Osteocyte (in vitro differentiated cells): ENCODE data around the gene PAFAH2. TPM values are rescaled to one million over a fixed set of nuclear protein-coding genes. Genes with fewer than 3 reads are reported as not detected.

Experiments
- DNase-seq: peaks from one replicate; pipeline ENCODE4 v3.0.0; 2021; ENCODE audit warnings: mixed read lengths; ENCODE audit not compliant: unreplicated experiment; ENCODE audit errors: extremely low spot score
- H3K27ac Mint-ChIP-seq: one replicate; pipeline ENCODE4 v1.8.0; 2021; ENCODE audit warnings: mild to moderate bottlenecking, mixed read lengths; ENCODE audit not compliant: unreplicated experiment
- H3K27me3 Mint-ChIP-seq: one replicate; pipeline ENCODE4 v1.8.0; 2021; ENCODE audit warnings: mixed read lengths; ENCODE audit not compliant: unreplicated experiment
- H3K36me3 Mint-ChIP-seq: one replicate; pipeline ENCODE4 v1.8.0; 2021; ENCODE audit warnings: mixed read lengths; ENCODE audit not compliant: unreplicated experiment
- H3K4me1 Mint-ChIP-seq: one replicate; pipeline ENCODE4 v1.8.0; 2021; ENCODE audit warnings: mixed read lengths; ENCODE audit not compliant: unreplicated experiment
- H3K4me3 Mint-ChIP-seq: one replicate; pipeline ENCODE4 v1.8.0; 2021; ENCODE audit warnings: mild to moderate bottlenecking, moderate library complexity, mixed read lengths; ENCODE audit not compliant: unreplicated experiment
- H3K9me3 Mint-ChIP-seq: one replicate; pipeline ENCODE4 v1.8.0; 2021; ENCODE audit warnings: mixed read lengths; ENCODE audit not compliant: unreplicated experiment
- total RNA-seq: library from RNA; stranded (reverse); gene quantifications from 2 replicates; pipeline ENCODE4 v1.2.1, GENCODE V29; 2021
- TF ChIP-seq, protein P1 (sequence below): fragments of 200-600 bp; sonication (generic); IDR thresholded peaks from 2 replicates; pipeline ENCODE4 v1.5.0; 2021; ENCODE audit warnings: antibody characterized with exemption, mild to moderate bottlenecking, moderate library complexity

The PAFAH2 gene
- total RNA-seq, 1 donor from 2014 or later = 10.4 TPM

DNA sequence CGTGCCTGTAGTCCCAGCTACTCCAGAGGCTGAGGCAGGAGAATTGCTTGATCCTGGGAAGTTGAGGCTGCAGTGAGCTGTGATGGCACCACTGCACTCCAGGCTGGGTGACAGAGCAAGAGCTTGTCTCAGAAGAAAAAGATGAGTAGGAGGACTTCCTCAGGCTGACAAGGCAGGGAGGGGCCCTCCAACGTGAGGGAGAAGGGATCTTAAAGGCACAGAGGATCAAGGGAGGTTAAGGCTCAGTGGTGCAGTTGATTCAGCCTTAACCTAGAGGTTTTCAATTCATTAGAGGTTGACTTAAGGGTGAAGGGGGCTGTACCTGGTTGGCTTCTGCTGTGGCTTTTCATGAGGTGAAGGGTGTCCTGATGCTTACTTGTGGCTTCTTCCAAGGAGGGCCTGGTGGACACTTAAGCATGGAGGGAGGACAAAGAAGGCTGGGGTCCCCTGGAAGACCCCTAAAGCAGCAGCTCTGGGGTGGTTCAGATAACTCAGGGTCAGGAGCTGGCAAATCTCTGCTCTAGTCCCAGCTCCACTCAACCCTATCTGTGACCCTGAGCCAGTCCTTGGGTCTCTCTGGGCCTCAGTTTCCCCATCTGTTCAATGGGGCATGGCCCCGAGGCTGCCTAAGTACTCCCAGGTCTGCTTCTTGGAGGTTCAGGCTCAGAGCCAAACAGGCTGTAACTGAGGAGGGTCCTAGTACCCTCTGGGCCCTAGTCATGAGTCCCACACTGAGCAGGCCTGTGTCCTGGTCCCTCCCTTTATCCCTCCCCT is 30.0 kb upstream of the PAFAH2 start:
- peaks cover 2% of the 10 kb centered on the region for H3K4me1 Mint-ChIP-seq
- TF ChIP-seq, protein P1, sequence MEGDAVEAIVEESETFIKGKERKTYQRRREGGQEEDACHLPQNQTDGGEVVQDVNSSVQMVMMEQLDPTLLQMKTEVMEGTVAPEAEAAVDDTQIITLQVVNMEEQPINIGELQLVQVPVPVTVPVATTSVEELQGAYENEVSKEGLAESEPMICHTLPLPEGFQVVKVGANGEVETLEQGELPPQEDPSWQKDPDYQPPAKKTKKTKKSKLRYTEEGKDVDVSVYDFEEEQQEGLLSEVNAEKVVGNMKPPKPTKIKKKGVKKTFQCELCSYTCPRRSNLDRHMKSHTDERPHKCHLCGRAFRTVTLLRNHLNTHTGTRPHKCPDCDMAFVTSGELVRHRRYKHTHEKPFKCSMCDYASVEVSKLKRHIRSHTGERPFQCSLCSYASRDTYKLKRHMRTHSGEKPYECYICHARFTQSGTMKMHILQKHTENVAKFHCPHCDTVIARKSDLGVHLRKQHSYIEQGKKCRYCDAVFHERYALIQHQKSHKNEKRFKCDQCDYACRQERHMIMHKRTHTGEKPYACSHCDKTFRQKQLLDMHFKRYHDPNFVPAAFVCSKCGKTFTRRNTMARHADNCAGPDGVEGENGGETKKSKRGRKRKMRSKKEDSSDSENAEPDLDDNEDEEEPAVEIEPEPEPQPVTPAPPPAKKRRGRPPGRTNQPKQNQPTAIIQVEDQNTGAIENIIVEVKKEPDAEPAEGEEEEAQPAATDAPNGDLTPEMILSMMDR = no peak
- H3K9me3 Mint-ChIP-seq = no peaks in the 10 kb centered on the region
- no peak overlapping the region for H3K27ac Mint-ChIP-seq
- H3K4me3 Mint-ChIP-seq = no peak overlapping the region
- no peaks in the 10 kb centered on the region for H3K36me3 Mint-ChIP-seq
- H3K27me3 Mint-ChIP-seq = peaks cover 2% of the 10 kb centered on the region
- DNase-seq = no peak

- Mint-ChIP-seq H3K36me3 (no peaks in the 10 kb centered on the region), H3K4me3 (no peak overlapping the region), H3K9me3 (no peaks in the 10 kb centered on the region), H3K27me3 (peaks cover 2% of the 10 kb centered on the region), H3K4me1 (peaks cover 8% of the 10 kb centered on the region), H3K27ac (no peak overlapping the region)
- no peak for DNase-seq
- TF ChIP-seq, protein P1 = no peak
These were observed 27.7 kb upstream of the PAFAH2 start for GRCh38 chr1:26025517-26025916.

DNA sequence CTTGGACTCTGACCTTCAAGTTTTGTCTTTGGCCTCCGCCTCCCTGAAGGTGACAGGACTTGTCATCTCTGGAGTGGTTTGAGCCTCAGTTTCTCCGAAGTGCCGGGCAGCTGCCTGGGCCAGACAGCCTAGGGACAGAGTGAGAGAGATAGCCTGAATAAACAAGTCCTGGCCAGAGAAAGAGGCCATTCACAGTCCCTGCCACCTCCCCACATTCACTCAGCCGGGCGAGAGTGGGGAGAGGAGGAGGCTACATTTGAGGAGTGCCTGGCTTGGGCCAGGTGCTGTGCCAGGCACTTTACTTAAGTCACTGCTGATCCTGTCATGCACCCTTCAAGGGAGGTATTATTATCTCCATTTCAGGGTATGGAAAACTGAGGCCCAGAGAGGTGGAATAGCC is 27.2 kb upstream of the PAFAH2 start:
- H3K36me3 Mint-ChIP-seq = no peaks in the 10 kb centered on the region
- peaks cover 2% of the 10 kb centered on the region for H3K27me3 Mint-ChIP-seq
- DNase-seq = no peak
- TF ChIP-seq, protein P1 = no peak
- H3K9me3 Mint-ChIP-seq = no peaks in the 10 kb centered on the region
- peaks cover 11% of the 10 kb centered on the region for H3K4me1 Mint-ChIP-seq
- no peak overlapping the region for H3K27ac Mint-ChIP-seq
- H3K4me3 Mint-ChIP-seq = no peak overlapping the region

- Mint-ChIP-seq H3K4me1 (peaks cover 20% of the 10 kb centered on the region), H3K27ac (no peak overlapping the region), H3K9me3 (no peaks in the 10 kb centered on the region), H3K36me3 (no peaks in the 10 kb centered on the region), H3K4me3 (no peak overlapping the region), H3K27me3 (peaks cover 2% of the 10 kb centered on the region)
- no peak for DNase-seq
- TF ChIP-seq, protein P1 = no peak
These were observed 26.0 kb upstream of the PAFAH2 start for GRCh38 chr1:26023826-26024225.

GRCh38 chr1:26023009-26023408 is 25.1 kb upstream of the PAFAH2 start:
- H3K36me3 Mint-ChIP-seq = no peaks in the 10 kb centered on the region
- no peaks in the 10 kb centered on the region for H3K9me3 Mint-ChIP-seq
- peaks cover 27% of the 10 kb centered on the region for H3K4me1 Mint-ChIP-seq
- H3K4me3 Mint-ChIP-seq = no peak overlapping the region
- TF ChIP-seq, protein P1 = no peak
- H3K27ac Mint-ChIP-seq = no peak overlapping the region
- no peak for DNase-seq
- peaks cover 2% of the 10 kb centered on the region for H3K27me3 Mint-ChIP-seq
